Loucy (cell line): ENCODE results near the gene ABLIM1.

Experiments used
- H2AFZ ChIP-seq: fragments of 200-600 bp; sonication (generic); 2 replicates; pipeline ENCODE4 v1.6.0; 2016; ENCODE audit warnings: antibody characterized with exemption, mild to moderate bottlenecking, low read length, moderate library complexity
- H3F3A ChIP-seq: fragments of 200-600 bp; 2 replicates; pipeline ENCODE4 v1.6.0; 2016; ENCODE audit warnings: antibody characterized with exemption, low read depth, mild to moderate bottlenecking
- H3K27me3 ChIP-seq: fragments of 200-600 bp; sonication (generic); 2 replicates; pipeline ENCODE4 v1.6.1; 2014; ENCODE audit warnings: low read length, mild to moderate bottlenecking; ENCODE audit not compliant: insufficient read depth, poor library complexity, severe bottlenecking
- H3K36me3 ChIP-seq: fragments of 200-600 bp; sonication (generic); 2 replicates; pipeline ENCODE4 v1.6.1; 2016; ENCODE audit warnings: low read length; ENCODE audit not compliant: insufficient read depth
- H3K4me1 ChIP-seq: fragments of 200-600 bp; sonication (generic); 2 replicates; pipeline ENCODE4 v1.5.1; 2014; ENCODE audit warnings: low read length, mild to moderate bottlenecking; ENCODE audit not compliant: insufficient read depth, poor library complexity, severe bottlenecking
- H3K4me2 ChIP-seq: fragments of 200-600 bp; sonication (generic); 2 replicates; pipeline ENCODE4 v1.6.0; 2014; ENCODE audit warnings: antibody characterized with exemption, low read length, low read depth, mild to moderate bottlenecking; ENCODE audit not compliant: poor library complexity, severe bottlenecking
- H3K4me3 ChIP-seq: fragments of 200-600 bp; sonication (generic); 2 replicates; pipeline ENCODE4 v1.5.1; 2014; ENCODE audit warnings: low read length, mild to moderate bottlenecking, mixed read lengths; ENCODE audit not compliant: poor library complexity, severe bottlenecking
- H3K79me2 ChIP-seq: fragments of 200-600 bp; sonication (generic); 2 replicates; pipeline ENCODE4 v1.6.1; 2014; ENCODE audit warnings: low read length; ENCODE audit not compliant: insufficient read depth
- H3K9ac ChIP-seq: fragments of 200-600 bp; sonication (generic); 2 replicates; pipeline ENCODE4 v1.6.0; 2014; ENCODE audit warnings: mild to moderate bottlenecking, low read depth, low read length, moderate library complexity; ENCODE audit not compliant: poor library complexity, severe bottlenecking
- H3K9me2 ChIP-seq: fragments of 200-600 bp; sonication (generic); replicated peaks from 2 replicates; pipeline ENCODE4 v1.6.1; 2016; ENCODE audit warnings: low read depth, low read length, mixed read lengths
- H3K9me3 ChIP-seq: fragments of 200-600 bp; sonication (generic); 2 replicates; pipeline ENCODE4 v1.6.1; 2014; ENCODE audit warnings: mild to moderate bottlenecking, antibody characterized with exemption, low read length, low read depth; ENCODE audit not compliant: insufficient read depth
- H4K20me1 ChIP-seq: fragments of 200-600 bp; sonication (generic); 2 replicates; pipeline ENCODE4 v1.6.0; 2014; ENCODE audit warnings: antibody characterized with exemption, low read length, mild to moderate bottlenecking; ENCODE audit not compliant: insufficient read depth, poor library complexity, severe bottlenecking
- EZH2phosphoT487 ChIP-seq: fragments of 200-600 bp; IDR thresholded peaks from 2 replicates; pipeline ENCODE4 v1.6.1; 2018; ENCODE audit warnings: antibody characterized with exemption, mild to moderate bottlenecking, moderate library complexity, borderline replicate concordance
- TF ChIP-seq, protein P1 (sequence below): fragments of 200-600 bp; sonication (generic); conservative IDR thresholded peaks from 2 replicates; pipeline ENCODE4 v1.5.1; 2014; ENCODE audit warnings: mild to moderate bottlenecking, antibody characterized with exemption, low read length

The ABLIM1 gene

DNA sequence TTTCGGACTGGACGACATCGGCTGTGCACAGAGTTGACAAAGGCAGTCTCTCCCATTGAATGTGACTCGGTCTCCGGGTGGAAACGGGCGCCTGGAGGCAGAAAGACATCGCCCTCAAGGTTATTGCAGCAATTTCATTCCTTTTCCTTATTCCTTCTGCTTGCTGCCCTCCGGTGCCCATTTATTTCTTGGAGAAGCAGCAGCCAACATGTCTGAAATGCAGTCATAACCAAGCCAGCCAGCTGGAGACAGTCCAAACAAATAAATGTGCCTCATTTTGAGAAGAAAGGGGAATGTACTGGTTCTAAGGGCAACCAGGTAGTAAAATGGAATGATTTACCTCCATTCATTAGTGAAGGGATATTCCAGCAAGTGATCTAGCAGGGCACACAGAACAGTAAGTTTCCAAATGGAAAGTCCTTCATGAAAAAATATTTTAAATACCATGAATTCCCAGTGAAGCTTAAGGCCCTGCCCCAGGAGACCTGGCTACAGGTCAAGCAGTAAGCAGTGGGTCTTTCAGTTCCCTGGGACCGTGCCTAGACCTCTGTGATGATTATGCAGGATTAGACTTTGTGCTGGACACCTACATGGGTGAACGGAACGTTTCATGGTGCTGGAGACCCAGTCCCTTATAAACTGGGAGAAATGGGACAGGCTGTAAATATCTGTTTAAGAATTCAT, 86.6 kb downstream of the ABLIM1 start:
- Histone ChIP-seq H3K9me3 (no peaks in the 10 kb centered on the region), H3K4me3 (no peak overlapping the region), H3K9ac (no peak overlapping the region), H3K79me2 (no peaks in the 10 kb centered on the region), H3K36me3 (peaks cover 87% of the 10 kb centered on the region; the same call in 1 of the 2 replicates), H3K4me1 (no peaks in the 10 kb centered on the region), H3K9me2 (no peaks in the 10 kb centered on the region), H3F3A (no peaks in the 10 kb centered on the region), H3K4me2 (no peak overlapping the region), H4K20me1 (no peaks in the 10 kb centered on the region), H2AFZ (no peak overlapping the region), H3K27me3 (no peaks in the 10 kb centered on the region)
- TF ChIP-seq, protein P1, sequence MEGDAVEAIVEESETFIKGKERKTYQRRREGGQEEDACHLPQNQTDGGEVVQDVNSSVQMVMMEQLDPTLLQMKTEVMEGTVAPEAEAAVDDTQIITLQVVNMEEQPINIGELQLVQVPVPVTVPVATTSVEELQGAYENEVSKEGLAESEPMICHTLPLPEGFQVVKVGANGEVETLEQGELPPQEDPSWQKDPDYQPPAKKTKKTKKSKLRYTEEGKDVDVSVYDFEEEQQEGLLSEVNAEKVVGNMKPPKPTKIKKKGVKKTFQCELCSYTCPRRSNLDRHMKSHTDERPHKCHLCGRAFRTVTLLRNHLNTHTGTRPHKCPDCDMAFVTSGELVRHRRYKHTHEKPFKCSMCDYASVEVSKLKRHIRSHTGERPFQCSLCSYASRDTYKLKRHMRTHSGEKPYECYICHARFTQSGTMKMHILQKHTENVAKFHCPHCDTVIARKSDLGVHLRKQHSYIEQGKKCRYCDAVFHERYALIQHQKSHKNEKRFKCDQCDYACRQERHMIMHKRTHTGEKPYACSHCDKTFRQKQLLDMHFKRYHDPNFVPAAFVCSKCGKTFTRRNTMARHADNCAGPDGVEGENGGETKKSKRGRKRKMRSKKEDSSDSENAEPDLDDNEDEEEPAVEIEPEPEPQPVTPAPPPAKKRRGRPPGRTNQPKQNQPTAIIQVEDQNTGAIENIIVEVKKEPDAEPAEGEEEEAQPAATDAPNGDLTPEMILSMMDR, result no peak
- TF ChIP-seq EZH2phosphoT487, result no peak

DNA sequence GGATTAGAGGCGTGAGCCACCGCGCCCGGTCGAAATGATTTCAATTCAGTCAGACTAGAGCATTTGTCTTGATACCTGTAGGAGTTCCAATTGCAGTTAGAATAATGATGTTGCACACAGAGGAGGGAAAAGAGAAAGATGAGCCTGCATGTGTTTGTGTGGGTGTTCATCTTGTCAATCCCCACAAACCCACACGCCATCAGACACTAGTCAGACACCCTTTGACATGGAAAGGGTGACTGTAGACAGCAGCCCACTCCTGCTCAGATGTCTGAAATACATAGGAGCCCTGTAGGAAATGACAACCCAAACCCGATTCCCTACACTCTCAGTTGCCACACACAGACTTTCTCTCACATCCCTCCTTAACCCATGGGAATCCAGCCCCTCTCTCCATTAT, 92.0 kb downstream of the ABLIM1 start:
- Histone ChIP-seq H3K4me2 (no peak overlapping the region), H3K36me3 (peaks cover 84% of the 10 kb centered on the region; the same call in 1 of the 2 replicates), H3K9me3 (no peaks in the 10 kb centered on the region), H3K4me3 (no peak overlapping the region), H3K79me2 (no peaks in the 10 kb centered on the region), H3K9me2 (no peaks in the 10 kb centered on the region), H3K9ac (no peak overlapping the region), H3F3A (no peaks in the 10 kb centered on the region), H3K4me1 (peaks cover 3% of the 10 kb centered on the region), H4K20me1 (no peaks in the 10 kb centered on the region), H3K27me3 (no peaks in the 10 kb centered on the region), H2AFZ (no peak overlapping the region)
- TF ChIP-seq EZH2phosphoT487, result no peak
- TF ChIP-seq, protein P1, result no peak

DNA sequence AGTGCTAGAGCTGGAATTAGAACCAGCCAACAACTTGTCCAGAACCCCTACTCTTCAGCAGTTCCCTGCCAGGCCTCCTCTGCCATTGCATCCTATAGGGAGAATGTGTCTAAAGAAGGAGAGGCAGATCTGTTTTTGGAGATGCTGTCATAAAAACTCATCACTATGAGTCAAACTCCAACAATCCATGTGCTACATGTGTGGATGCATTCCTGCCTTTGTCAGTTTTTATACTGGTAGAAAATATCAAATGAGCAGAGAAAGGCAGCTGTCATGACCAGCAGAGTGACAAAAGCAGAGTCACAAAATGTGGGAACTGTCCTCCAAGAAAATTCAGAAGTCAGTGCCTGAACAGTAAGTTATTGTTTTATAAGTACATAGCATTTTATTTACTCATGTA, 93.0 kb downstream of the ABLIM1 start:
- H3K27me3 ChIP-seq, result no peaks in the 10 kb centered on the region
- no peak overlapping the region for H3K9ac ChIP-seq
- H3K4me2 ChIP-seq, result no peak overlapping the region
- TF ChIP-seq, protein P1, result no peak
- no peak for TF ChIP-seq EZH2phosphoT487
- no peak overlapping the region for H2AFZ ChIP-seq
- no peaks in the 10 kb centered on the region for H3K9me2 ChIP-seq
- H3K36me3 ChIP-seq, result peaks cover 84% of the 10 kb centered on the region; the same call in 1 of the 2 replicates
- no peaks in the 10 kb centered on the region for H4K20me1 ChIP-seq
- peaks cover 3% of the 10 kb centered on the region for H3K4me1 ChIP-seq
- no peaks in the 10 kb centered on the region for H3K9me3 ChIP-seq
- no peaks in the 10 kb centered on the region for H3K79me2 ChIP-seq
- no peak overlapping the region for H3K4me3 ChIP-seq
- no peaks in the 10 kb centered on the region for H3F3A ChIP-seq
